CD4-positive, alpha-beta T cell treated with Interleukin-21 for 1 hour (primary cell): Measurements from ENCODE around the gene PRMT9.

Experiments used
- DNase-seq: peaks from one replicate; pipeline ENCODE4 v3.0.0-alpha.2; 2020

PRMT9 gene

DNA sequence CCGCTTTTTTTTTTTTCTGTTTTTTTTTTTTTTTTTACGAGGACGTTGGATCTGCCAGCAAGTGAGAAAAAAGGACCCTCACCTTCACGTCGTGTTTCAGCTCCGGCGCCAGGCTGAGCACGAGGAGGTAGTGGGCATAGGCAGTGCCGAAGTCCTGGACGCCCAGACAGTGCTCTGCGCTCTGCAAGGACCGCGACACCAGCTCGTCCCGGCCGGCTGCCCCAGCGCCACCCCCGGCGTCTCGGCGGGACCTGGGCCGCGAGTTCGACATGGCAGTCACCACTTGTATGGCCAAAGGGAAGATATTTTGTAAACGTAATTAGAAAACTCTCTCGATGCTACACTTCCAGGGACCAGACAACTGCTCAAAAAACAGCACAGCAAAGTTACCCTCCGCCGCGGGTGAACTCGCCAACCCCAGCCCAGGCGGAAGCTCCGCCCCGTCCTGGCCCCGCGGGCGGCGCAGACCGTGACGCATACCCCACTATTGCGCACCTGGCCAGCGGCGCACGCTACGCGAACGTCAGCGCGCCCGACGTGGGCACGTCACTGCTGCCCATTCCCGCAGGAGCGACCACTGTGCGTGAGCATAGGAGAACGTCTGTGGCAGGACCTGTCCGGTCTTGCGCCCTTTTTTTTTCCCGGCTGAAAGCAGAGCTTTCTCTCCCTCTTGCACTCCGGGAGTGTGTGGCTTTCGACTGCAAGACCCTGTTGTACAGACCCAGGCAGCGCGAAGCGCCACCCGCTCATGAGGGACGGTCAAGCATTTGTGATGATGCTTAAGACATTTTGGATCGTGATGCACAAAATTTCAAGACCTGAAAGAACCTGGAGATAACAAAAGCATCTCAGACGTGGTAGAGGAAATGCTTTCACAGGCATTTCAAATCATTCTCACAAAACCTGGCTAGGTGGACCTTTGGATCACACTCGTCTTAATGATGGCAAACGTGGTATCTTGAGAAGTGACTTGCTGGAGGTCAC lies at the start of gene PRMT9:
Gene PRMT9, minus strand, starts transcription at position 447 of the 984 bp plus-strand sequence. Its CDS starts 176 bp downstream, at position 271.
- peak; percentile 86 for DNase-seq

DNA sequence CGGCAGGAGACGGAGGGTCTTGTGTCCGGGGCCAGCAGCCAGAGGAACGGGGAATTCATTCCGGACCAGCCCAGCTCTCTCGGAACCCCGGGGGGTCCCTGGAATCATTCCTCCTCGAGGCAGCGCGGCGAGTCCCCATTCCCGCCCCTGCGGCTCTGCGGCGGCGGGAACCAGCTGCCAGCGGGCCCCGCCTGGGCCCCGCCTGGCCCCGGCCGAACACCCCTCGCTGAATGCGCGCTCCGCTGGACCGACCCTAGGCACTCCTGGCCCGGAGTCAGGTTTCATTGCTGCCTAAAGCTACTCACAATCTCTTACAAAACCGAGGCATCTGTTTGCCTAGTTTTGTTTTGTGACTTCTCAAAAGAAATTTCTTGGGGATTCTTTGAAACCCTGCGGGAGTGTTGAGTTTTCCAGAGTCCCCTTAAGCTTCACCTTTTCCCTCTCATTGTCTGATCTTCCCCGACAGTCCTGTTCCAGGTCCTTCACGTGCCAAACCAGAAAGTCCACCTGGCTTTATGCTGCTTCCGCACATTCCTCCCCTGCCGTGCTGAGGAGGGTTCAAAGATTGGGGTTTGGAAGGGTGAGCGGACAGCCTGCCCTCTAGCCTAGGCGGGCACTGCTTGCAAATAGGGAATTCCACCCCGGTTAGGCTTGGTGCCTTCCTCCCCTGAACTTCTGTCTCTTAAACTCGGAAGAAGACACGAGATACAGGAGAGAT lies 48.7 kb upstream of the PRMT9 start:
- DNase-seq = no peak

DNA sequence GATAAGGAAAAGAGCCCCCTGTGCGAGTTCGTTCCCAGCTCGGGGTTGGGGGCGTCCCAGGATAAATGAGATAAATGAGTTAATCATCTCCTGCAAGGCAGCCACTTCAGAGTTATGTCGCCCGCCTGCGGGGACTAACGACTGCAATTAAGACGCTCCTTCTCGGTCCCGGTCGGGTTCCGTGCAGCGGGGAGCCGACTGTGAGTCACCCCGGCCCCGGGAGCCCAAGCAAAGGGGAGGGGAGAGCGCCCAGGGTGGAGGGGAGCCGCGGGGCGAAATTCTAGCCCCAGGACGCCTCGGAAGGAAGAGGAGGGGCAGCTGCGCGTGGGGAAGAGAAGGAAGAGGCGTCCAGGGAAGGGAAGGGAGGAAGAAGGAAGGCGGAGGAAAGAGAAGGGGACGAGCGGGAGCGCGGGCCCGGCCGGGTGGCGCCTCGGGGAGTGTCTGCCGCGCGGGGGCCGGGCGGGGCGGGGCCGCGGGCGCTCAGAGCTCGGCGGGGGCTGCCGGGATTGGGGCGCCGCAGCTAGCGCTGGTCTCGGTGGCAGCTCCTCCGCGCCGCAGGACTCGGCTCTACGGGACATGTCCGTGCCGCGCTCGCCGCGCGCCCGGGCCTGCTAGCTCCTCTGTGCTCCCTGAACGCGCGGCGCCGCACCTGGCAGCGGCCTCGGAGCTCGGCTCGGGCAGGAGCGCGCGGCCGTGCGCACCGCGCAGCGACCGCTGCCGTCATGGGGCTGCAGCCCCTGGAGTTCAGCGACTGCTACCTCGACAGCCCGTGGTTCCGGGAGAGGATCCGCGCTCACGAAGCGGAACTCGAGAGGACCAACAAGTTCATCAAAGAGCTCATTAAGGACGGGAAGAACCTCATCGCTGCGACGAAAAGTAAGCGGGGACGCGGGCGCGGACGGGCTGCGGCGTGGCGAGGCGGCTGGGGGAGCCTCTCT lies 47.9 kb upstream of the PRMT9 start, which contains the start of gene ARHGAP10:
Gene ARHGAP10, plus strand, starts transcription at position 509 of the 938 bp plus-strand sequence. Its CDS starts 214 bp downstream, at position 723.
- peak; percentile 64 for DNase-seq

DNA sequence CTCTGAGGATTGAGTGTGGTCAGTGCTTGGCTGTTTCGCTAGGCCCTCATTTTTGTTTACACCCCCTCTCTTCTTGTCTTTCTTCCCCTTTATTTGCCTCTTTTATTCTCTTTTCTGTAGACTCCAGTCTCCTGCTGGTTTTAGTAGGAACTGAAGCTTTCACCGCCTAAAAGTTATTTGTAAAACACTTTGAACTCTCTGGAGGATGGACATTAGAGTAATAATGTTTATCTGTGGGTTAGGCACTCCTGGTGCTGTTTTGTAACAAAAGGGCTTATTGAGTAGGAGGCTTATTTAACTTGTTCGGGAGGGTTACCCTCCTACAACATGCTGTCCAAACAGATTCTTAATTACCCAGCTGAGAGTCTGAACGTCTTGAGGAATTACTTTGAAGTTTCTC lies 46.4 kb upstream of the PRMT9 start:
- DNase-seq = no peak

DNA sequence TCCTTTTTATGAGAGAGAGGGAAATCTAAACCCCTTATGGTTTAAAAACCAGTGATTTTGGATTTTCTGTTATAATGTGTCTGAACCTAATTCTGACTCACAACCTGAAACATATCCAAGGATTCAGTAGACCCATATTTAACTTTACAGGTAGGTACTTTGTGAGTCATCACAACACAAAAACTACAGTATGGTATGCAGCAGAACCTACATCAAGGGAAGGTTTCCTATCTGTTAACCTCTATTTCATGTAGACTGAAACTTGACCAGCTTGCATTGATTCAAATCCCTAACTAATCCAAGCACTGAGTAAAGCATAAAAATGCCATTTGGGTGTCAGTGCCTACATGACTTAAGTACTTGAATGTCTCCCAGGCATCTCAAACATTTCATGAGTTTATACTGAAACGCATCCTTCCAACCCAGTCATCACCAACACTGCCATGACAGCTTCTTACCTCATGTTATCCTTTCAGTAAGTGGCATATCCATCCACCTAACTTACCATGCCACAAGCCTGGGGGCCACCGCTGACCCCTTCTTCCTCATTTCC lies 43.6 kb upstream of the PRMT9 start:
- DNase-seq = no peak

DNA sequence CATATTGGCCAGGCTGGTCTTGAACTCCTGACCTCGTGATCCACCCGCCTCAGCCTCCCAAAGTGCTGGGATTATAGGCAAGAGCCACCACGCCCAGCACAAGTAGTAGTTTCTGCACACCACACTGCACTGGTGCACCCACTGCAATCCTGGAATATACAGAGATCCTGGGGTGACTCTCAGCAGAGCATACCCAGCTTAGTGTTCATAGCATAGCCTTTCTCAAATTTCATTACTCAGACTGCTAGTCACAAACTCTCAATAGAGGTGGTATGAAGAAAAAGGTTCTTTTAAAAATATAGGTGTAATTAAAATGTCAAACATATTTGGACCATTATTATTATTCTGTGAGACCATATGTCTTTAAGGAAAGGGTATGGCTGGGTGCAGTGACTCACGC lies 41.7 kb upstream of the PRMT9 start:
- no peak for DNase-seq

DNA sequence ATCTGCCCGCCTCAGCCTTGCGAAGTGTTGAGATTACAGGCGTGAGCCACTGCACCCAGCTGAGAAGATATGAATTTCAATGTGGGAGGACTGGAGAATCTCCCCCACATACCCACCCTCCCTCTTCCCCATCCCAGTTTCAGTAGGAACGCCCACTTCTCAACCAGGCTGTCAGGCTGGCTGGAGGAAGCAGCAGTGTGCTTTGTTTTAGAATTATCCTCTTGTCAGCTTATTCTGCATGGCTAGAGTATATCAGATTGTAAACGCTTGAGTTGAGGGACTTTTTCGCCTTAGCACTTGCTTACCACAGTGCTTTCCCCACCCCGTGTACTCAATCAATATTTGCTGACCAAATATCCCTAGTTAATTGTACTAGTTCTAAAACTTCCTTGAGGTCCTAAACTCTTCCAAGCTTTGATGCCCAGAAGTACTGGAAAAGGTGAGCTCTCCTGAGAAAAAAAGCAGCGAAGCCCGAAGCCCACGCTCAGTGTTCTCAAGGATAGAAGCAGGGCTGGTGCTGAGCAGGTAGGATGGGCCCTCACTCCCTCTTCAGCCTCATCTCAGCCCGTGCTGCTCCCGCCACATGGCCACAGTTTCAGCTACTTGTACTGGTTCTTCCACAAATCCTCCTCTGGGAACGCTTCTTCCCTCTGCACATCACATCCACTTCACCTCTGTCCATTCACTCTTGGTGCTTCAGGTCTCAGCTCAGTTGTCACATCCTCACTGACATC lies 40.7 kb upstream of the PRMT9 start:
- no peak for DNase-seq

DNA sequence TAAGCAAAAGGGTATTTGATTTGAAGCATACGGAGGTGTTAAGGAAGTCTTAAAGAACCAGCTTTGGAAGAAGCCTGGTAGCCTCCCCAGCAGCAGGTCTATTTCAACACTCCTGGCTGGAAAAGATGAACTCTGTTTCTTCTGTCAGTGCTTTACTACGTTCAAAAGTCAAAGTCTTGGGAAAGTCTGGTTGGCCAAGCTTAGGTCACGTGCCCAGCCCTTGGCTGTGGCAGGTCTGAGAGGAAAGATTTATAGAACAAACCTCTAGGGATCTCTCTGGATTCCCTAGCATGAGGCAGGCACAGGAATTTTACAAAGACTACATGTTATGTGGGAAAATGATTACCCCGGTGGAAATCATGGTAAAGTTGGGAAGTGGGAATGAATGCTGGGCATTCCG lies 39.4 kb upstream of the PRMT9 start:
- DNase-seq = no peak

DNA sequence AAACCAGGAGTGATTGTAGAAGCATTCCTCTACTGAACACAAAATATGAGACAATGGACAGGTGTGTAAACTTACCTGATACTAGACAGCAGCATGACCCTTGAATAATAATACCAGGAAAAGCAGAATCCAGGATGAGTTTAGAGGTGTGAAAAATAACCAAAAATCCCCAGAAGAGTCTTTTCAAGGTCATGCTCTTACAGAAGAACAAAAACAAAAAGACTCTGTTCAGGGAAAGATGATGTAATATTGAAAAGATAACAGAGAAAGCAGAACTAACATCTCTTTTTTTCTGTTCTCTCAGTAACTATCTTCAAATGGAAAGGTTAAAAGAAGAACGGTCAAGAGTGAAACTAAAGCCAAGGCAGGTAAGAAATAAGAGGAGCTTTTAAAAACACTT lies 33.9 kb upstream of the PRMT9 start:
- no peak for DNase-seq

DNA sequence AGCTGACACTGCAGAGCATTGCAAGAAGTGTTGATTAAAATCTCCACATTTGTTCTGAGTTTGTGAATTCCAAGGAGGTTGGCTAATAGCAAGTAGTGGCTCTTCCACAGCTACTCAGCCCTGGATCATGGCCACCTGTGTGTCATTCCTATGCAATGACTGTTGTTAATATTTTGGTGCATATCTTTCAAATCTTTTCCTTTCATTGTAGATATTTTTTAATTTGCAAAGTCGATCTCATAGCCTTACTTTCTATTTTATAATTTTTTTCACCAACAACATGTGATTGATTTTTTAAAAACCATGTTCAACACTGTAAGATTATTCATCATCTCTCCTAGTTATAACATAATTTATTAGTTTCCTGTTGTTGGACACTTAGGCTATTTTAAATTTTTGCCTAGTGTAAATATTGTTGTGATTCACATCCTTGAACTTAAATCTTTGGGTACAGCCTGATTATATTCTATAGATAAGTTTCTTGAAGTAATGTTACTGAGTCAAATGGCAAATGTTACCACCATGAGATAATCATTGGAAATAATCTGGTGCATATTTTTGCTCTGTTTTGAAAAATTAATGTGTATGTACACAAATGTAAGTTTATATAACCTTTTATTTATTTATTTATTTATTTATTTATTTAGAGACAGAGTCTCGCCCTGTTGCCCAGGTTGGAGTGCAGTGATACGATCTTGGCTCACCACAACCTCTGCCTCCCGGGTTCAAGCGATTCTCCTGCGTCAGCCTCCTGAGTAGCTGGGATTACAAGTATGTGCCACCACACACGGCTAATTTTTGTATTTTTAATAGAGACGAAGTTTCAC lies 30.8 kb upstream of the PRMT9 start:
- no peak for DNase-seq

DNA sequence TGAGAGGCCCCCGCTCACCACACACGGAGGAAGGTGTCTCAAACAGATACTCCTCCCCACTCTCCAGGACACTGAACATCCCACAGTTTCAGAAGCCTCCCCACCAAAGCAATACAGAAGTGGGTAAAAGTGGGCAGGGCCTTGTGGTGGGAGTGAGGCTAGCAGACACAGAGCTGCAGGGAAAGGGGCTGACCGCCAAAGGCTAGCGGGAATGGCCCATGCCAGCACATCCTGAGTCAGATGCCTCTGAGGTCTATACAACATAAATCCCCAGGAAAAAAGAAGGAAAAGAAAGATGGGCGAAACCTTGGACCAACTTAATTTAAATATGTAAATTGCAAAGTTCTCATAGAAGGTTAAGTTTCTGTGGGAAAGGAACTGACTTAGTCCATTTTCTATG lies 26.0 kb upstream of the PRMT9 start:
- no peak for DNase-seq

DNA sequence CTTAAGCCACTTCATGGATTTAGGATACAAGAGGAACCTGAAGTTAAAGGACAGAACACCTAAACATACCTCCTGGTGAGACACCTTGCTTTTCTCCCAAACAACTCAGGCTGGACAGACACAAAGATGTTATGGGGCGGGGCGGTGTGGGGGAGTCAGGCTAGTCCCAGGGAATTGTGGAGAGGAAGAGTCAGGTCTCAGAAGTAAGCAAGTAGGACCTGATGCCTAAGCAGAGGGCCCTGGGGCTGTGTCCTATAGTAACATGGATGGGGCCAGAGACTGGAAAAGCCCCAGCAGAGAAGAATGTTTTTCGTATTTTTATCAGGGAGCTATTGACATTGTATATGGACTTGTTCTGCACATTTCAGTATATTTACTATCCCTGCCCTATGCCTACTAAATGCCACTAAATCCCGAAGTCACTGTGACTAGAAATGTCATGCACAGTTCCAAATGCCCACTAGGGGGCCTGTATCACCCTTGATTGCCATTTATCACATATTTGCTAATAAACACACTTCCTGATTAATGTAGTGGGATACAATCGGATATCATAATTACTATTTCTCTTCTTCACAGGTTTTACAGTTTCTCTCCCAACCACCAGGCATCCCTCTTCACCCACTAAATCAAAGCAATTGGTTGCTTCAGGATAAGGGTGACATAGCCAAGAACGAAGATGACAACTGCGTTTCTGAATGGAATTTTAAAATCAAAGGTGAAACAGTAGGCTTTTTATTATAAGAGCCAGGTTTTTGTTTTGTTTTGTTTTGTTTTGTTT lies 24.1 kb upstream of the PRMT9 start:
- DNase-seq = peak; percentile 70

DNA sequence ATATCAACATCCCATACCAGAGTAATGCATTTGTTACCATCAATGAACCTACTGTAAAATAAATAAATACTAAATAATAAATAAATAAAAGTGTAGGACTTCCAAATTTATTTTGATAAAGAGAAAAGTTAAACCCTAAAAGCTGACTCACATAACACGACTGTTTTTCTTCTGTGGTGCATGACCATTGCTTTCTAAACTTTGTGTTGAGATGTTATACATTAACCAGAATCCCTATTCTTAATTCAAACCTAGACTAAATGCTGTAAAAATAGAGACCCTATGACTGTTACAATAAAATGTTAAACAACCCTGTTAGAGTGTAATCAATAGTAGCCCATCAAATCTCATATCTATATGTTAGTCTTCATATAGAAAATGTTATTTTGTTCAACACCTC lies 20.9 kb upstream of the PRMT9 start:
- DNase-seq = no peak

DNA sequence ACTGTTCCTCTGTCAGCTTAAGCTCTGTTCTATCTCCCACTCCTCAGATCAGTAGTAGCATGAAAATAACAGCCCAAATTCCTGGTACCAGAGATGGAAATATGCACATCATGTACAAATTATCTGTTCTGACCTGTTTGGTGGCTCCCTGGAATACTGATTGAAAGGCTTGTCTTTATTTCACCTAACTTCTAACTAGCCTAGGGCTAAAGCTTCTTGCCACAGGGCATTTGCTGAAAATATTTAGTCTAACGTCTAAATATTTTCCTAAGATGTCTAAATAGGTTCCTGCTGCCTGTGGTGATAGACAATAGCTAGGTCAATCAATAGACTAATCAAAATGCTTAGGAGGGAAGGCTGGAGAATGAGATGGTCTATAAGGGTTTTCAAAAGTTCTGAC lies 12.9 kb upstream of the PRMT9 start:
- DNase-seq = no peak

DNA sequence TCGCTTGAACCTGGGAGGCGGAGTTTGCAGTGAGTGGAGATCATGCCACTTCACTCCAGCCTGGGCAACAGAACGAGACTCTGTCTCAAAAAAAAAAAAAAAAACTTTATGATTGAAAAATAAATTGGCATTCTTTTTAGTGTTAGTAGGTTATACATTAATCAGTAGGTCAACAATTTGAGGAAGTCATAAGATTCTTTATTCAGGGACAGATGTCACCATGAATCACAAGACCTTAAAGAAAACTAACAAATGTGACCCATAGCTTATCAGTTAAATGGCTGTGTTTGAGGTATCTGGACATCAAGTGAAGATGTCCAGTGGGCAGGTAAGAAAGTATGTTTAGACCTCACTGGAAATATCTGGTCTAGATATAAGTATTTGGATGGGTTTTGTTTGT lies 9.3 kb upstream of the PRMT9 start:
- no peak for DNase-seq

DNA sequence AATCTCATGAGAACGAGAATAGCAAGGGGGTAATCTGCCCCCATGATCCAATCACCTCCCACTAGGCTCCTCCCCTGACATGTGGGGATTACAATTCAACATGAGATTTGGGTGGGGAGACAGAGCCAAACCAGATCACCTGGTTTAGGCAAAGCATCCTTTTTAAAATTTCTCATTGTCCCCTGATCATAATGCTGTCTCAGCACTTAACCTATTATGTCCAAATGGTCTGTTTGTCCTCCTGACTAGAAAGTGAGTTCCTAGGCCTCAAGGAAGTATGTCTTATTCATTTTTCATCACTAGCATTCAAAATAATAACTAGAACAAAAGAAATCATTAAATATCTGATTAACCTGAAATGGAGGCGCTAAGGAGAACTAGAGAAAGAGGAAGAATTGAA lies 7.9 kb upstream of the PRMT9 start:
- no peak for DNase-seq

DNA sequence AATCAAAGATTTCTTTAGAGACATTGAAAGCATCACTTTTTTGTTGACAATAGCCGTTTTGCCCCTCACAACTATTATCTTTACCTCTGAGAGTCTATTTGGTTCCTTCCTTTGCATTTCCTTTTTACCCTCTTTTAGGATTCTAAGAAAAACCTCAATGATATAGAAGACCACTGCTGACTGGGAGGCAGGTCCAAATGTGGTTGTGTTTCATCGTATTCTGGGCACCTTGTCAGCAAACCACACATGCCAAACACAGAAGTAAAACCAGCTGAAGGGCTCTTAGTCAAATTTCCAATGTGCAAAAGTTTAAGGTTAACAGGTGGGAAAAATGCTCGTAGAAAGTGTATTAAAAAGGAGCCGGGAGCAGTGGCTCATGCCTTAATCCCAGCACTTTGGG lies 5.1 kb upstream of the PRMT9 start:
- DNase-seq = no peak

DNA sequence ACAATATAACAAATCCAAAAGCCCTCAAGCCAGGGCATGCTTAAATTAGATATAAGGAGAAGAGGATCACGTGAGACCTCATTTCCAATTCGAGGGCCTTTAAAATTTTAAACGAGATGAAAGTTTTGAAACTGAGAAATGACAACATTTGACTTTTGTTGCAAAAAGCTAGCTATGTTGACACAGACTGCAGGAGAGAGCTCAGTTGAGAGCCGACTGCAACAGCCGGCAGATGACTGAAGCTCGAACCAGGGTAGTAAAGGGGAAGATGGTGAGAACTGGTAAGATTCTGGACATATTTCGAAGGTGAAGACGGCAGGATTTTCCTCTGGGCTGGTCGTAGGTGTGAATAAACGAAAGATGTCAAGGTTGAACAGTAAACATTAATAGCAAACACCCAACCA lies 773 bp downstream of the PRMT9 start:
- DNase-seq = peak; percentile 19

DNA sequence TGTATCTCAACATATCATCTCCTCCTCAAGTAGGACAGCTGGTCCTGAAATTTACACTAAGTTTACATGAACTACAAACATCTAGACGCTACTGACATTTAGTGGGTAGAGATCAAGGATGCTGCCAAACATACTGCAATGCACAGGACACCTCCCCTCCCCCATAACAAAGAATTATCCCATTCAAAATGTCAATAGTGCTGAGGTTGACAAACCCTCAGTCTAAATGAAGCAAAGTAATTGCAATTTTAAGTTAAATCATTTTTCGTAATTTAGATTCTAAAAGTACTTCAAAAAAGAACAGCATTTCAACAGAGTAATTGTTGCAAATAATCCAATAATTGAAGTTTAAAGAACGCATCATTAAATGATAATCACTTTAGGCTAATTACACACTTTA lies 1.2 kb downstream of the PRMT9 start:
- no peak for DNase-seq
